Measurements from ENCODE around the gene VPS16.

VPS16 gene

GRCh38 chr20:2864626-2865025 is 24.1 kb downstream of the VPS16 start:
- no peaks in the 10 kb centered on the region for H3K4me1 ChIP-seq (ENCODE audit: low read length)
- no peaks in the 10 kb centered on the region for H4K20me1 ChIP-seq (ENCODE audit: insufficient read depth, low read length)
- no peaks in the 10 kb centered on the region for H3K27me3 ChIP-seq (ENCODE audit: low read depth, low read length)
- no peaks in the 10 kb centered on the region for H3K79me2 ChIP-seq (ENCODE audit: low read length)
- no peak overlapping the region for H3K9ac ChIP-seq (ENCODE audit: low read length)
- H3K36me3 ChIP-seq (replicated peaks; ENCODE audit: low read depth, low read length): peaks cover 3% of the 10 kb centered on the region
- TF ChIP-seq CTCF (IDR thresholded peaks at IDR 0.05; ENCODE audit: low read depth, low read length) (no peak), EZH2phosphoT487 (IDR thresholded peaks at IDR 0.05; ENCODE audit: low read depth) (no peak)
- no peak overlapping the region for H3K4me3 ChIP-seq (ENCODE audit: low read length)
- no peak overlapping the region for H2AFZ ChIP-seq (ENCODE audit: low read depth, low read length)
- no peak overlapping the region for H3K4me2 ChIP-seq (ENCODE audit: low read length)
- no peak overlapping the region for H3K27ac ChIP-seq (ENCODE audit: low read length)
- no peaks in the 10 kb centered on the region for H3K9me3 ChIP-seq (ENCODE audit: insufficient read depth, low read length)

- TF ChIP-seq CTCF (IDR thresholded peaks at IDR 0.05; ENCODE audit: low read depth, low read length) (no peak), EZH2phosphoT487 (IDR thresholded peaks at IDR 0.05; ENCODE audit: low read depth) (no peak)
- H3K79me2 ChIP-seq (ENCODE audit: low read length): no peaks in the 10 kb centered on the region
Observed at GRCh38 chr20:2865101-2865500, 24.6 kb downstream of the VPS16 start.

GRCh38 chr20:2865630-2866029 is 25.1 kb downstream of the VPS16 start:
- Histone ChIP-seq H3K9me3 (ENCODE audit: insufficient read depth, low read length) (no peaks in the 10 kb centered on the region), H3K27ac (ENCODE audit: low read length) (no peak overlapping the region), H3K79me2 (ENCODE audit: low read length) (no peaks in the 10 kb centered on the region), H2AFZ (ENCODE audit: low read depth, low read length) (no peak overlapping the region), H3K9ac (ENCODE audit: low read length) (no peak overlapping the region), H3K4me3 (ENCODE audit: low read length) (no peak overlapping the region), H3K27me3 (ENCODE audit: low read depth, low read length) (no peaks in the 10 kb centered on the region), H3K36me3 (replicated peaks; ENCODE audit: low read depth, low read length) (peaks cover 3% of the 10 kb centered on the region), H4K20me1 (ENCODE audit: insufficient read depth, low read length) (no peaks in the 10 kb centered on the region), H3K4me2 (ENCODE audit: low read length) (no peak overlapping the region), H3K4me1 (ENCODE audit: low read length) (no peaks in the 10 kb centered on the region)
- peak; percentile 27 for TF ChIP-seq CTCF (IDR thresholded peaks at IDR 0.05; ENCODE audit: low read depth, low read length)
- no peak for TF ChIP-seq EZH2phosphoT487 (IDR thresholded peaks at IDR 0.05; ENCODE audit: low read depth)

More at GRCh38 chr20:2865101-2865500, 24.6 kb downstream of the VPS16 start:
- Histone ChIP-seq H3K27me3 (ENCODE audit: low read depth, low read length) (no peaks in the 10 kb centered on the region), H3K9ac (ENCODE audit: low read length) (no peak overlapping the region), H2AFZ (ENCODE audit: low read depth, low read length) (no peak overlapping the region), H3K4me2 (ENCODE audit: low read length) (no peak overlapping the region), H3K27ac (ENCODE audit: low read length) (no peak overlapping the region), H3K4me3 (ENCODE audit: low read length) (no peak overlapping the region), H3K4me1 (ENCODE audit: low read length) (no peaks in the 10 kb centered on the region), H3K9me3 (ENCODE audit: insufficient read depth, low read length) (no peaks in the 10 kb centered on the region), H3K36me3 (replicated peaks; ENCODE audit: low read depth, low read length) (peaks cover 3% of the 10 kb centered on the region), H4K20me1 (ENCODE audit: insufficient read depth, low read length) (no peaks in the 10 kb centered on the region)

GRCh38 chr20:2866236-2866635 is 25.7 kb downstream of the VPS16 start:
- H3K9ac ChIP-seq (ENCODE audit: low read length): no peak overlapping the region
- H4K20me1 ChIP-seq (ENCODE audit: insufficient read depth, low read length): no peaks in the 10 kb centered on the region
- H3K4me1 ChIP-seq (ENCODE audit: low read length): peaks cover 4% of the 10 kb centered on the region; the same call in 1 of the 2 replicates

More at GRCh38 chr20:2866236-2866635, 25.7 kb downstream of the VPS16 start:
- Histone ChIP-seq H3K27me3 (ENCODE audit: low read depth, low read length) (no peaks in the 10 kb centered on the region), H3K27ac (ENCODE audit: low read length) (no peak overlapping the region), H3K79me2 (ENCODE audit: low read length) (no peaks in the 10 kb centered on the region), H3K4me2 (ENCODE audit: low read length) (no peak overlapping the region), H3K4me3 (ENCODE audit: low read length) (no peak overlapping the region), H3K36me3 (replicated peaks; ENCODE audit: low read depth, low read length) (peaks cover 3% of the 10 kb centered on the region), H3K9me3 (ENCODE audit: insufficient read depth, low read length) (no peaks in the 10 kb centered on the region), H2AFZ (ENCODE audit: low read depth, low read length) (no peak overlapping the region)
- no peak for TF ChIP-seq EZH2phosphoT487 (IDR thresholded peaks at IDR 0.05; ENCODE audit: low read depth)
- TF ChIP-seq CTCF (IDR thresholded peaks at IDR 0.05; ENCODE audit: low read depth, low read length): no peak

All from OCI-LY3 (cell line).